T-helper 1 cell treated with Interleukin-12 subunit alpha and Interleukin-12 subunit beta and Interleukin-4 antibody, amounts not matched to agents 30 μg/mL and 1 μg/mL, for 36 hours (primary cell): Measurements from ENCODE around the gene MRPL38.
"Not testable (repeated sequence)": the region's sequence is repeated elsewhere in the genome, so short reads cannot be mapped to it uniquely, and the experiment has no call there.

Source experiments
- H3K27ac Mint-ChIP-seq: one replicate; pipeline ENCODE4 v1.8.0; 2021; ENCODE audit warnings: mild to moderate bottlenecking, mixed read lengths
- H3K27me3 Mint-ChIP-seq: one replicate; pipeline ENCODE4 v1.8.0; 2021; ENCODE audit warnings: low read depth, mixed read lengths
- H3K36me3 Mint-ChIP-seq: one replicate; pipeline ENCODE4 v1.8.0; 2021; ENCODE audit warnings: low read depth, mixed read lengths
- H3K4me1 Mint-ChIP-seq: one replicate; pipeline ENCODE4 v1.8.0; 2021; ENCODE audit warnings: low read depth, mixed read lengths
- H3K4me3 Mint-ChIP-seq: one replicate; pipeline ENCODE4 v1.8.0; 2021; ENCODE audit warnings: mild to moderate bottlenecking, moderate library complexity, mixed read lengths
- H3K9me3 Mint-ChIP-seq: one replicate; pipeline ENCODE4 v1.8.0; 2021; ENCODE audit warnings: mixed read lengths

The MRPL38 gene

DNA sequence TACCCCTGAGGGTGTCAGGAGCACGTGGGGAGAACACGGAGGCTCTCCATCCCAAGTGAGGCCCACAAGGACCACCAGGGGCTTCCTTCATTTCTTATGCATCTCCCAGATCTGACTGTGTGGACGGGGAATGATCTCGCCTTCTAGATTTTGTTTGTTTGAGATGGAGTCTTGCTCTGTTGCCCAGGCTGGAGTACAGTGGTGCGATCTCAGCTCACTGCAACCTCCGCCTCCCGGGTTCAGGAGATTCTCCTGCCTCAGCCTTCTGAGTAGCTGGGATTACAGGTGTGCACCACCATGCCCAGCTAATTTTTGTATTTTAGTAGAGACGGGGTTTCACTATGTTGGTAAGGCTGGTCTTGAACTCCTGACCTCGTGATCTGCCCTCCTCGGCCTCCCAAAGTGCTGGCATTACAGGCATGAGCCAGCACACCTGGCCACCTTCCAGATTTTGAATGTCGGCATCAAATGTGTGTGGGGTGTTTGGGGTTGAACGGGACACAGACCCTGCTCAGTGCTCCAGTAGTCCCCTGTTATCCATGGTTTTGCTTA is 35.9 kb downstream of the MRPL38 start:
- H3K27me3 Mint-ChIP-seq, H3K4me3 Mint-ChIP-seq, H3K36me3 Mint-ChIP-seq, H3K27ac Mint-ChIP-seq, H3K9me3 Mint-ChIP-seq: not testable (repeated sequence)
- peaks cover 33% of the 10 kb centered on the region for H3K4me1 Mint-ChIP-seq

DNA sequence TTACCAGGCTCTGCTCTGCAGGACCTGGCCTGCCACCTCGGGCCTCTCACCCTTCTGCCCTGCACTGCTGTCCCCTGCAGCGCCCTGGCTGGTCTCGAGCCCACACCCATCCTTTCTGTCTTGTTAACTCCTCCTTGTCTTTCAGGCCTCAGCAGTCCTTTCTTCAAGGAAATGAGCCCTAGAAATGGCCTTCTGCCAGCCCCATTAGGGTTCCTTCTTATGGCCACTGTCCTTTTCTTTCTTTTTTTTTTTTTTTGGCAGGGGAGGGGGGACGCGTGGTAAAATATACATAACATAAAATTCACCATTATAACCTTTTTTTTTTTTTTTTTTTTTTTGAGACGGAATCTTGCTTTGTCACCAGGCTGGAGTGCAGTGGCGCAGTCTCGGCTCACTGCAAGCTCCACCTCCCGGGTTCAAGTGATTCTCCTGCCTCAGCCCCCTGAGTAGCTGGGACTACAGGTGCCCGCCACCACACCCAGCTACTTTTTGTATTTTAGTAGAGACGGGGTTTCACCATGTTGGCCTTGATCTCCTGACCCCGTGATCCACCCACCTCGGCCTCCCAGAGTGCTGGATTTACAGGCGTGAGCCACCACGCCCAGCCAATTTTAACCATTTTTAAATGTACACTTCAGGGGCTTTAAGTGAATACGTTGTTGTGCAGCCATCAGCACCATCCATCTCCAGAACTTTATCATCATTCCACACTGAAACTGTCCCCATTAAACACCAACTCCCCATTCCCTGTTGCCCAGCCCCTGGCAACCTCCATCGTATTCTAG is 39.1 kb downstream of the MRPL38 start:
- H3K4me1 Mint-ChIP-seq: peaks cover 30% of the 10 kb centered on the region
- H3K36me3 Mint-ChIP-seq, H3K27me3 Mint-ChIP-seq, H3K9me3 Mint-ChIP-seq: not testable (repeated sequence)
- peak overlapping the region; percentile 94 for H3K27ac Mint-ChIP-seq
- H3K4me3 Mint-ChIP-seq: peak overlapping the region; percentile 14

DNA sequence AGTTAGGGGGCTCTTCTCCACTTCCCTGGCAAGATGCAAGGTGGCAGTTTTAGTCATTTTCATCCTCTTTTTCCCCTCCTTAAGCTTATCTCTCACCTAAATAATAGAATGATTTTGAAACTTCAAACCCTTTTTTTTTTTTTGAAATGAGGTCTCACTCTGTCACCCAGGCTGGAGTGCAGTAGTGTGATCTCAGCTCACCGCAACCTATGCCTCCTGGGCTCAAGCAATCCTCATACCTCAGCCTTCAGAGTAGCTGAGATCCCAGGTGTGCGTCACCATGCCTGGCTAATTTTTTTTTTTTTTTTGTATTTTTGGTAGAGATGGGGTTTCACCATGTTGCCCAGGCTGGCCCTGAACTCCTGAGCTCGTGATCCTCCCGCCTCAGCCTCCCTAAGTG is 39.8 kb downstream of the MRPL38 start:
- H3K9me3 Mint-ChIP-seq, H3K27me3 Mint-ChIP-seq, H3K36me3 Mint-ChIP-seq: not testable (repeated sequence)
- H3K4me3 Mint-ChIP-seq: peak overlapping the region; percentile 68
- H3K4me1 Mint-ChIP-seq: peaks cover 30% of the 10 kb centered on the region
- H3K27ac Mint-ChIP-seq: peak overlapping the region; percentile 94

- H3K9me3 Mint-ChIP-seq: no peaks in the 10 kb centered on the region
- H3K27me3 Mint-ChIP-seq: no peaks in the 10 kb centered on the region
- peak overlapping the region; percentile 94 for H3K27ac Mint-ChIP-seq
- H3K36me3 Mint-ChIP-seq: no peaks in the 10 kb centered on the region
- H3K4me3 Mint-ChIP-seq: peak overlapping the region; percentile 68
- H3K4me1 Mint-ChIP-seq: peaks cover 30% of the 10 kb centered on the region
Measured at GRCh38 chr17:75864448-75864871, 40.2 kb downstream of the MRPL38 start.

- peak overlapping the region; percentile 46 for H3K27ac Mint-ChIP-seq
- no peak overlapping the region for H3K4me3 Mint-ChIP-seq
- no peaks in the 10 kb centered on the region for H3K36me3 Mint-ChIP-seq
- peaks cover 39% of the 10 kb centered on the region for H3K4me1 Mint-ChIP-seq
- H3K9me3 Mint-ChIP-seq: no peaks in the 10 kb centered on the region
- H3K27me3 Mint-ChIP-seq: no peaks in the 10 kb centered on the region
Measured at GRCh38 chr17:75861927-75862317, 42.8 kb downstream of the MRPL38 start.

DNA sequence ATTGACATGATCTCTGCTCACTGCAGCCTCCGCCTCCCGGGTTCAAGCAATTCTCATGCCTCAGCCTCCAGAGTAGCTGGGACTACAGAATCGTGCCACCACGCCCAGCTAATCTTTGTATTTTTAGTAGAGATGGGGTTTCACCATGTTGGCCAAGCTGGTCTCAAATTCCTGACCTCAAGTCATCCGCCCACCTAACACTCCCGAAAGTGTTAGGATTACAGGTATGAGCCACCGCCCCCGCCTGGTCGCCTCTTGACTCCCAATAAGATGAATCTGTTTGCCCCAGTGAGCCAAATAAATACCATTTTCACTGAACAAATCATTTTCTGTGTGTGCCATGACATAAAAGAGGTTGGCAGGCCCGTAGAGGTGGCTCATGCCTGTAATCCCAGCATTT is 45.3 kb downstream of the MRPL38 start:
- Mint-ChIP-seq H3K27ac (peak overlapping the region; percentile 59), H3K4me1 (peaks cover 33% of the 10 kb centered on the region)
- H3K4me3 Mint-ChIP-seq, H3K27me3 Mint-ChIP-seq, H3K36me3 Mint-ChIP-seq, H3K9me3 Mint-ChIP-seq: not testable (repeated sequence)

- no peak overlapping the region for H3K4me3 Mint-ChIP-seq
- no peaks in the 10 kb centered on the region for H3K9me3 Mint-ChIP-seq
- H3K36me3 Mint-ChIP-seq: no peaks in the 10 kb centered on the region
- H3K4me1 Mint-ChIP-seq: peaks cover 32% of the 10 kb centered on the region
- H3K27me3 Mint-ChIP-seq: no peaks in the 10 kb centered on the region
- H3K27ac Mint-ChIP-seq: peak overlapping the region; percentile 79
Measured at GRCh38 chr17:75856062-75856756, 48.5 kb downstream of the MRPL38 start.

DNA sequence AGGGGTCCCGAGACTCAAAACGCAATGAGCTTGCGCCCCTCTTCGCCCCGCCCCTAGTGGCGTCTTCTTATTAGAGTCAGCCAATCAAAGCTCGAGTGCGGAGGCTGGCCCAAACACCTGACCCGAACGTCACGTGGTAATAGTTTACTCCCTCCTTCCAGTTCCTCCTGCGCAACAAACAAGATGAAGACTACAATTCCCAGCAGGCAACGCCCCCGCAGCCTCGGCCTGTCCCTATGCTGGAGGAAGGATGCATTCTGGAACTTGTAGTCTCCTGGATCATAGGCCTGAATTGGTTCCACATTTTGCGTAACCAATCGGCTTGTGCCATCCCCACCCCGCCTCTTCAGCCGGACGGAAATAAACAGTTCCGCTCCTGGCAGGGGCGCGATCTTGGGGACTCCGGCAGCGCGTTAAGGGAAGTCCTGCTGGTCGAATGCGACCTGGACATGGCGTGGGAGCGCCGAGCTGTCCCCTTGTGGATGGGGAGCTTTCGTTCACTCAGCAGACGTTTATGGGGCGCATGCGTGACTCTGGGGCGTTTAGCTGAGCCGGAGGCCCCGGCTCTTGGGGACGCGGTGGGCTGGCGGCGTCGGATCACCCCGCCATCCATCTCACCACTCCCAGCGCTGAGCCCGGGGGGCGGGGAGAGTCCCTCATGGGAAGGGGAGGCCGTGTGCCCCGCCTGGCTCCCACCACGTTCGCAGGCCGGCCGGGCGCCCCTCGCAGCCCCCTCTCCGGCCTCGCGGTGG is 49.2 kb downstream of the MRPL38 start, which contains the start of gene WBP2:
TSS of gene WBP2 (minus strand) at position 26 of the 752 bp plus-strand sequence. CDS start 38 bp downstream, outside the sequence.
- H3K4me1 Mint-ChIP-seq: peaks cover 29% of the 10 kb centered on the region
- no peak within 1 kb of the TSS for H3K4me3 Mint-ChIP-seq
- H3K27ac Mint-ChIP-seq: peak within 1 kb of the TSS; percentile 79
- H3K36me3 Mint-ChIP-seq: peaks cover 2% of the 10 kb centered on the region
- H3K9me3 Mint-ChIP-seq: no peaks in the 10 kb centered on the region
- H3K27me3 Mint-ChIP-seq: no peaks in the 10 kb centered on the region

DNA sequence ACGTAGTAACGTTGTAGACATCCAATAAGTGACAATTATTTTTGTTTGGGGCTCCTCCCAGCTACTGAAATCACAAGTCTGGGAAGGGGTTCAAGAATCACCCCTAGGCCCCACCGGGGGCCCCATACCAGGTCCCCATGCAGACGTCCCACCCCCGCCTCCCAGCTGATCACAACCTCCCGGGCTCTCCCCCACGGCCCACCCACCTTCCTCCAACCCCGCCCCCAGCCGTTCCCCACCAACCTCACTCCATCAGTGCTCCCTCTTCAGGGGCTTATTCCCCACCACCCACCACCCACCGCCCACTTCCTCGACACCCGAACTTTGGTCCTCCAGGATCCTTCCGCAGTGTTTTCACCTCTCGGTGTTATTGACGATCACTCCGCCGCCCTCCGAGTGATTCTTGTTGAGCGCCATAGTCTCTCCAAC is 49.8 kb downstream of the MRPL38 start:
- peaks cover 29% of the 10 kb centered on the region for H3K4me1 Mint-ChIP-seq
- H3K27ac Mint-ChIP-seq: no peak overlapping the region
- H3K4me3 Mint-ChIP-seq: no peak overlapping the region
- H3K27me3 Mint-ChIP-seq: no peaks in the 10 kb centered on the region
- peaks cover 3% of the 10 kb centered on the region for H3K36me3 Mint-ChIP-seq
- H3K9me3 Mint-ChIP-seq: no peaks in the 10 kb centered on the region

GRCh38 chr17:75854101-75854748 is 50.5 kb downstream of the MRPL38 start:
- peak overlapping the region; percentile 78 for H3K27ac Mint-ChIP-seq
- H3K4me1 Mint-ChIP-seq: peaks cover 27% of the 10 kb centered on the region
- H3K9me3 Mint-ChIP-seq: no peaks in the 10 kb centered on the region
- peaks cover 8% of the 10 kb centered on the region for H3K36me3 Mint-ChIP-seq
- no peaks in the 10 kb centered on the region for H3K27me3 Mint-ChIP-seq
- no peak overlapping the region for H3K4me3 Mint-ChIP-seq

DNA sequence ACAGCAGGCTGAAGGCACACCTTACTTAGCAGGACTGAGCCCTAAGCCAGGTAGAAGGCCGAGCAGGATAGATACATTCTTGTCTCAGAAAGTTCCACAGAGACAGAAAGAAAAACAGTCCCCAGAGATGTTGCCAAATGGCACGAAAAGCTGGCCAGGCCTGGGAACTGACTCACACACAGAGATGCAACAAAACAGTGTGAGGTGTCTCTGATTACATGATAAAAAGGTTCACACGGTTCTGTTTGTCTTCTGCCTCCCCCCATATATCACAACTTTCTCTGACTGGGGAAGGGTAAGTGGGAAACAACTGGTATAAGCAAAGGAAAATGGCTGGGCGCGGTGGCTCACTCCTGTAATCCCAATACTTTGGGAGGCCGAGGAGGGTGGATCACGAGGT is 51.3 kb downstream of the MRPL38 start:
- Mint-ChIP-seq H3K27me3 (no peaks in the 10 kb centered on the region), H3K9me3 (no peaks in the 10 kb centered on the region), H3K36me3 (peaks cover 9% of the 10 kb centered on the region), H3K4me3 (no peak overlapping the region), H3K27ac (no peak overlapping the region), H3K4me1 (peaks cover 24% of the 10 kb centered on the region)

- not testable (repeated sequence) for H3K9me3 Mint-ChIP-seq, H3K27ac Mint-ChIP-seq, H3K4me3 Mint-ChIP-seq, H3K27me3 Mint-ChIP-seq
- peaks cover 19% of the 10 kb centered on the region for H3K36me3 Mint-ChIP-seq
- peaks cover 28% of the 10 kb centered on the region for H3K4me1 Mint-ChIP-seq
Measured at GRCh38 chr17:75851693-75851991, 53.0 kb downstream of the MRPL38 start.

DNA sequence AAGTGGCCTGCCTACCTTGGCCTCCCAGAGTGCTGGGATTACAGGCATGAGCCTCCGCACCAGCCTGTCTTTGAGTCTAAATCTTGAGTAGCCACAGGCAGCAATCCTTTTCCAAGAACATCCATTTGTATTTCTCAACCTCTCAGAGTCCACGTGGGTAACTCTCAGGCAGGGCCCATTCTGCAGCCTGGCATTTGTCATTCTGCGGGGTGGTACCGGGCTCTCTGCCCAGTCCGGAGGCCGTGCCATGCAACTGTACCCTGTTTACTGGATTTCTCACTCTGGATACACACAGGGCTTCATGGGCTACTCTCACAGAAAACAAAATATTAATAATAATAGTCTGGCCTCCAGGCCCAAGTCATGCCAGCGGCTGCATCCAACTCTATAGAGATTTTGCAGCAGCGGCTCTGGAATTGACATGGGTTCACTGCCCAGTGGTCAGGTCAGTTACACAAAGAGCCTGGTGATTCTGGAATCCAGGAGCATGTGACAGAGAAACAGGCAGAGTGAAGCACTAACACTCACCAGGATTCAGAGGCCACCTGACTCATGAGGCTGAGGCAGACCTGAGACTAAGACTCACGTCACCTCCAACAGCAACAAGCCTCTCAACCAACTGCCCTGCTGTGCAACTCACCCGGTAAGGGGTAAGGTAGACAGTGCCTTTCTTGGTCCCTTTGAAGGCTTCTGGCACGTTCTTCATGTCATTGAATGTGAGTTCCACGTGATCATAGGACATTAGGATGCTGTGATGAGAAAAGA is 53.6 kb downstream of the MRPL38 start:
- H3K27ac Mint-ChIP-seq: no peak overlapping the region

DNA sequence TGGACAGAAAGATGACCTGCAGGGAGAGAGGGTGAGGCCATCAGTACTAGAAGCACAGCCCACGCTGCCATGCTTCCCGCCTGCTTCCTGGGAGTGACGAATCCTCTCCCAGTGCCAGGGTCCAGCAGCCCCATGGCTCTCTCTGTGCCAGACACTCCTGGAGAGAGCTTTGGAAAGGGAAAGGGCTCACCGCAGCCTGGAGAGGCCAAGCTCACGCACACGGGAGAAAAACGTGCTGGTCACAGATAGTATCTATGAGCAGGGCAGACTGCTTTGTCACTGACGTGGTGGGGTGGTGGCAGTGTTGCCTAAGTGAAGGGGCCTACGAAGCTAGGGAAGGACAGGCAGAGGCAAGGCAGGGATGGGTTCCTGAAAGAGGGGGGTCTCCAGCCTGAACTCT is 55.0 kb downstream of the MRPL38 start:
- no peaks in the 10 kb centered on the region for H3K27me3 Mint-ChIP-seq
- peaks cover 26% of the 10 kb centered on the region for H3K4me1 Mint-ChIP-seq
- no peak overlapping the region for H3K4me3 Mint-ChIP-seq
- no peak overlapping the region for H3K27ac Mint-ChIP-seq
- H3K9me3 Mint-ChIP-seq: no peaks in the 10 kb centered on the region
- peaks cover 29% of the 10 kb centered on the region for H3K36me3 Mint-ChIP-seq

More for the DNA sequence above, 53.6 kb downstream of the MRPL38 start:
- Mint-ChIP-seq H3K27me3 (no peaks in the 10 kb centered on the region), H3K4me1 (peaks cover 23% of the 10 kb centered on the region), H3K4me3 (no peak overlapping the region), H3K36me3 (peaks cover 21% of the 10 kb centered on the region), H3K9me3 (no peaks in the 10 kb centered on the region)
